NCI-H2107 treated with DMSO at 0.1 percent for 48 hours (cell line): ENCODE data around the gene AP2A2.

ENCODE experiments used
- DNase-seq: peaks from one replicate; lab custom pipeline; 2025; ENCODE audit not compliant: unreplicated experiment; lab: John Stamatoyannopoulos, UW

Gene AP2A2

GRCh38 chr11:924406-925157 is 1.1 kb upstream of the AP2A2 start:
- DNase-seq, result no peak

DNA sequence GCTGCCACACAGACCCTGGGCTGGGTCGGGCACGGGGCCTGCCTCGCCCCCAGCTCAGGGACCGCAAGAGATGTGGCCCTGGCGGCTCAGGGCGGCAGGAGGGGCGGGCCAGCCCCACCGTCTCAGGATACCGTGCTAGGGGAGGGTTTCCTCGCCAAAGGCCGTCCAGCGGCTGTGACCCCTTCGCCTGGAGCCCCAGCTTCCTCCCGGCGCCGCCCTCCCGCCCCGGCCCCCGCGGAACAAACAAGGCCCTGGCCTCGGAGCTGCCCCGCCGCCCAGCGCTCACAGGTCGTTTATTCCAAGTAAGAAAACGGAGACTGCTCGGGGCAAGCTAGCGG is 543 bp upstream of the AP2A2 start:
- no peak for DNase-seq

GRCh38 chr11:926341-926916 is 759 bp downstream of the AP2A2 start:
- DNase-seq, result no peak

DNA sequence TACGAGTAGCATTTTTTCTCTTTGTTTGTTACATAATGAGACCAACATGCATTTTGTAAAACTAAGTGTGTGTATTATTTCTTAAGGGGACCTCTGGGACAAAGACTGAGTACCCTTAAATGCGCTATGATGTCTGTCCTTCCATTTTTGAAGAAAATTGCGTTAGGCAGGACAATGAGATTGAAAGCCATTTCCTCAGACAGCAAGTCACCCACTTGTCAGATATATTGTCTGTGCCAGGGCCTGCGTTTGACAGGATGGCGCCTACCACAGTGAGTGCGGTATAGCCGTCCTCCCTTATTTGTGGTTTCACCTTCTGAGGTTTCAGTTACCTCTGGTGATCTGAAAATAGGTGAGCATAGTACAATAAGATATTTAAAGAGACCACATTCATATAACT is 2.2 kb downstream of the AP2A2 start:
- DNase-seq, result peak; percentile 42

GRCh38 chr11:928786-929185 is 3.1 kb downstream of the AP2A2 start:
- DNase-seq, result no peak

- no peak for DNase-seq
Measured at GRCh38 chr11:929405-929804, 3.7 kb downstream of the AP2A2 start.

DNA sequence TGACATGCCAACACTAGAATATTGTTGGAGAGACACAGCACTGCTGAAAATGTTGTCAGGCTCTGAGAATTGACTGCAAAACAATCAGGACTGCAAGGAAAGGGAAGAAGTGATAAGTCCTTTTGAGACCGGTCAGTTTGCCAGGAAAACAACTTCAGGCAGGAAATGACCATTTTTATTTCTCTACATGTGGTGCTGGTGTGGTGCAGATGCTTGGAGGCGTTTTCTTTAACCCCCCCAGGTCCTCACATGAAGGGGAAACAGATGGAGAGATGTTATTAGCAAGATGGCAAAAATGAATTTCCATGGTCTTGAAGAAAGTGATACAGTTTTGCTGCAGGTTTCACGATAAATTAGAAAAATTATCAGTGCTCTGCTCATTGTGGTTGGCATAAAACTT is 5.7 kb downstream of the AP2A2 start:
- DNase-seq, result no peak

DNA sequence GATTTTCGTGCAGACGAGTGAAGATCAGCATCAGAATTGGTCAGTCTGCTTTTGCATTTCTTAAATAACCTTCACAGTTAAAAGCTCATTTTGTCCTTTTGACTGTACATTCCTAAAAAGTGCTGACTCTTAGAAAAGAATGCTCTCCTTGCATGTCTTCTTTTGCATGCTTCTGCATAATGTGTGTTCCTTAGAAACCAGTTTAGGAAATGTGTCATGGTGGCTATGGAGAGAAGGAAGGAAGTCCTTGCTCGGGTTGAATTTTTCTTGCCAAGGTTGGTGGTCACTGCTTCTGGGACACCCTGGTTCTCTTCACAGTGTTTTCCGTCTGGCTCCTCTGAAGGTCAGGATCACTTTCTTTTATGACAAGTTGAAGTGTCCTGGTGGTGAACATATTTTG is 6.8 kb downstream of the AP2A2 start:
- no peak for DNase-seq

GRCh38 chr11:933142-933851 is 7.6 kb downstream of the AP2A2 start:
- no peak for DNase-seq

DNA sequence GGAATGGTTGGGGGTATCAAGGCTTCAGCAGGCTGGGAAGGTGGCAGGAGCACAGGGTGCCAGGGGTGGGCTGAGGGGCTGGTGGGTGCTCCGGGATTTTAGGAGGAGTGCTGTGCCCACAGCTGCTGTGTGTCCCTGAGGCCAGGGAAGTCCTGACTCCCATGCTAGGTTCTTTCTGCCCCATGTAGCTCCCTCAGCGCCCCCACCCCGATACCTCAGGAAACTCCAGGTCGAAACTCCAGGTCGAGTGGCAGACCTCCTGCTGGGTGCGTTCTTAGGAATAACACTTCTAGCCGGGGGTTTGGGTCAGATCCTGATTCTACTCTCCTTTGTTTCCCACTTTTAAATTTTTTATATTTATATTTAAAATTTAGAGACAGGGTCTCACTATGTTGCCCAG is 8.3 kb downstream of the AP2A2 start:
- no peak for DNase-seq

- DNase-seq, result no peak
Measured at GRCh38 chr11:934527-934926, 8.9 kb downstream of the AP2A2 start.

GRCh38 chr11:936199-936598 is 10.5 kb downstream of the AP2A2 start:
- DNase-seq, result no peak

GRCh38 chr11:937841-938261 is 12.2 kb downstream of the AP2A2 start:
- DNase-seq, result no peak

GRCh38 chr11:940496-941135 is 14.9 kb downstream of the AP2A2 start:
- no peak for DNase-seq

DNA sequence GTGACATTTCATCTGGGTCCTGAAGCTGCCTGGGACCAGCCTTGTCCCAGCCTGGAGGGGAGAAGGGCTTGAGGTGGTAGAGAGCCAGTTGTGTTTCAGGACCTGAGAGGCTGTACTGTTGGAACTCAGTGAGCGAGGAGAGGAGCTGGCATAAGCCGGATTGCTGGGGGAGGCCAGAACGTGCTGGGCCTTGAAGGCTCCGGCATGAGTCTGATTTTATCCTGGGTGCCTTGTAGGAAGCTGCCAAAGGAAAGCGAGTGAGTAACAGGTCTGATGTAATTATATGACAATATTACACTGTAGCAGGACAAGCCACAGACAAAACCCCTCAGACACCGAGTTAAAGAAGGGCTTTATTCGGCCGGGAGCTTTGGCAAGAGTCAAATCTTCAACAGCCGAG is 17.2 kb downstream of the AP2A2 start:
- no peak for DNase-seq

DNA sequence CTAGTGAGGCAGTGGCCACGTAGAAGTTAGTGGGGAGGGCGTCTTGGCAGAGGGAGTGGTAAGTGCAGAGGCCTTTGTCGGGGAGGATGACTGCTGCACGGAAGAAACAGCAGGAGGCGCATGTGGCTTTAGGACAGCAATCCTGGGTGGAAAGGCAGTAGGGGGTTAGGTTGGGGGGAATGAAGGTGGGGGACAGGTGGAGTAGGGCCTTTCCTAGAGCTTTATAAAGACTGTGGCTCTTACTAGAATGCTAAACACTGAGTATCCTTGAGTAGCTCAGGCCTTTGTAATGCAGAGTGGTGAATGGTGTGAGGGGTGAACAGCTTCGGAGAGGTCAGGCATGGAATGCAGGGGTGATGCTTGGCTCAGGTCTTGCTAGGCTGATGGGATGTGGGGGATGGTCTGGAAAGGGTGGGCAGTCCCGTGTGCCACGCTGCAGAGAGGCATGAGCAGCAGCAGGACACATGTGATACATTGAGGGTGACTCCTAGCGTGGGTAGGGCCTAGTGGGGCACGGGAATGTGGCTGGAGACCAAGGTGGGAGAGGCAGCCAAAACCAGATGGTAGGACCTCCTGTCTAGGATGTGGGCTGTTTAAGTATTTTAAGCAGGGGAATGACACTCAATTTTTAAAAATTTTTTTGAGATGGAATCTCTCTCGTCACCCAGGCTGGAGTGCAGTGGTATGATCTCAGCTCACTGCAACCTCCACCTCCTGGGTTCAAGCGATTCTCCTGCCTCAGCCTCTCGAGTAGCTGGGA is 19.2 kb downstream of the AP2A2 start:
- DNase-seq, result no peak

GRCh38 chr11:945986-946385 is 20.3 kb downstream of the AP2A2 start:
- DNase-seq, result no peak

DNA sequence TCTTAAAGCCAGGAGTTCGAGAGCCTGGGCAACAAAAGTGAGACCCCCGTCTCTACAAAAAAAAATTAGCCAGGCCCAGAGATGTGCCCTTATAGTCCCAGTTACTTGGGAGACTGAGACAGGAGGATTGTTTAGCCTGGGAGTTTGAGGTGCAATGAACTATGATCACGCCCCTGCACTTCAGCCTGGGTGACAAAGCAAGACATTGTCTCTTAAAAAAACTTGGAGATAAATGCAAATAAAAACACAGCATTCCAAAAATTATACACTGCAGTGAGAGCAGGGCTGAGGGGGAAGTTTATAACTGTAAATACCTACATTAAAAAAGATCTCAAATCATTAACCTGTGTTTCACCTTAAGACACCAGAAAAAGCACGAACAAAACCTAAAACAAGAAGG is 22.1 kb downstream of the AP2A2 start:
- no peak for DNase-seq

- DNase-seq, result no peak
Measured at GRCh38 chr11:951507-951906, 25.8 kb downstream of the AP2A2 start.

GRCh38 chr11:952406-953385 is 27.0 kb downstream of the AP2A2 start:
- DNase-seq, result no peak
